Measurements from ENCODE around the gene MROH7.

The MROH7 gene

GRCh38 chr1:54742282-54742681 is 100.7 kb downstream of the MROH7 start:
- no peak for DNase-seq

- DNase-seq, result no peak
Measured at GRCh38 chr1:54743416-54744226, 102.0 kb downstream of the MROH7 start.

- no peak for DNase-seq
Measured at GRCh38 chr1:54744696-54745095, 103.1 kb downstream of the MROH7 start.

GRCh38 chr1:54745274-54745673 is 103.7 kb downstream of the MROH7 start:
- no peak for DNase-seq

GRCh38 chr1:54745864-54746263 is 104.3 kb downstream of the MROH7 start:
- DNase-seq, result no peak

- no peak for DNase-seq
Measured at GRCh38 chr1:54748094-54748835, 106.7 kb downstream of the MROH7 start.

GRCh38 chr1:54750596-54750995 is 109.0 kb downstream of the MROH7 start:
- no peak for DNase-seq

GRCh38 chr1:54751426-54751825 is 109.8 kb downstream of the MROH7 start:
- DNase-seq, result no peak

GRCh38 chr1:54754045-54754444 is 112.5 kb downstream of the MROH7 start:
- no peak for DNase-seq

- DNase-seq, result no peak
Measured at GRCh38 chr1:54754486-54755285, 113.1 kb downstream of the MROH7 start.

- DNase-seq, result no peak
Measured at GRCh38 chr1:54757833-54758232, 116.2 kb downstream of the MROH7 start.

GRCh38 chr1:54758678-54759348 is 117.2 kb downstream of the MROH7 start:
- DNase-seq, result no peak

Data from C1 segment of cervical spinal cord (tissue), 14 donors.